MCF 10A (cell line): ENCODE data around the gene BAHCC1. TPM values are rescaled to one million over a fixed set of nuclear protein-coding genes. Genes with fewer than 3 reads are reported as not detected.

Source experiments
- BruUV-seq: library from RNA; stranded (reverse); fragments of 400-500 nt; replicated peaks from 2 replicates; lab custom pipeline; 2021; lab: Mats Ljungman, UMichigan
- CTCF ChIA-PET: fragments of 300-600 bp; sonication (Branson Sonifier 250); formaldehyde crosslinking; extraction: SDS; loops from one replicate; lab custom pipeline; 2021; ENCODE audit warnings: antibody characterized with exemption, inconsistent platforms; lab: Yijun Ruan, JAX
- POLR2A ChIA-PET: fragments of 300-600, 350-650 bp; sonication (Branson Sonifier 250); formaldehyde crosslinking; extraction: SDS; loops from one replicate; lab custom pipeline; 2020; ENCODE audit warnings: antibody characterized with exemption, inconsistent platforms; lab: Yijun Ruan, JAX
- DNase-seq: peaks from one replicate; pipeline ENCODE4 v3.0.0-alpha.2; 2018; ENCODE audit not compliant: unreplicated experiment
- H3K27ac Mint-ChIP-seq: one replicate; pipeline ENCODE4 v1.8.0; 2022; ENCODE audit warnings: mild to moderate bottlenecking, low read depth, mixed read lengths; ENCODE audit not compliant: unreplicated experiment
- H3K27me3 Mint-ChIP-seq: one replicate; pipeline ENCODE4 v1.8.0; 2022; ENCODE audit warnings: mixed read lengths; ENCODE audit not compliant: insufficient read depth, unreplicated experiment
- H3K36me3 Mint-ChIP-seq: one replicate; pipeline ENCODE4 v1.8.0; 2022; ENCODE audit warnings: mild to moderate bottlenecking, moderate library complexity, mixed read lengths; ENCODE audit not compliant: insufficient read depth, unreplicated experiment
- H3K4me1 Mint-ChIP-seq: one replicate; pipeline ENCODE4 v1.8.0; 2022; ENCODE audit warnings: mixed read lengths; ENCODE audit not compliant: insufficient read depth, unreplicated experiment
- H3K4me3 Mint-ChIP-seq: one replicate; pipeline ENCODE4 v1.8.0; 2022; ENCODE audit warnings: mild to moderate bottlenecking, moderate library complexity, mixed read lengths; ENCODE audit not compliant: unreplicated experiment
- H3K9me3 Mint-ChIP-seq: one replicate; pipeline ENCODE4 v1.8.0; 2022; ENCODE audit warnings: mixed read lengths; ENCODE audit not compliant: unreplicated experiment
- CTCF ChIP-seq: fragments of 200-600 bp; IDR thresholded peaks from one replicate; pipeline ENCODE4 v1.8.0; 2022; ENCODE audit warnings: antibody characterized with exemption, mild to moderate bottlenecking; ENCODE audit not compliant: unreplicated experiment
- intact Hi-C: fragments of 100-400 bp; cut with micrococcal nuclease; formaldehyde crosslinking; loops from 2 replicates; pipeline ENCODE4 v1.14.1; 2022
- total RNA-seq: library from RNA; stranded (reverse); gene quantifications from 2 replicates; pipeline ENCODE4 v1.2.3, GENCODE V29; 2022

Gene BAHCC1
- total RNA-seq, 1 experiment from 2014 or later = 7.4 TPM

GRCh38 chr17:81480140-81481072, 85.1 kb downstream of the BAHCC1 start:
- TF ChIP-seq CTCF = no peak

GRCh38 chr17:81481073-81481799, 86.0 kb downstream of the BAHCC1 start:
- ChIA-PET POLR2A (no interaction called here), CTCF (interaction anchor here (0.7 kb wide), 1 partner anchor 113 kb away, joined by 3 read pairs; no protein-coding TSS in a partner anchor)
- BruUV-seq = no TSS peak
- no peaks in the 10 kb centered on the region for H3K9me3 Mint-ChIP-seq
- H3K4me1 Mint-ChIP-seq = no peaks in the 10 kb centered on the region
- no peak for DNase-seq
- intact Hi-C loops = no loop called here
- no peak for TF ChIP-seq CTCF
- H3K27me3 Mint-ChIP-seq = no peaks in the 10 kb centered on the region
- H3K27ac Mint-ChIP-seq = no peak overlapping the region
- H3K4me3 Mint-ChIP-seq = no peak overlapping the region
- H3K36me3 Mint-ChIP-seq = peaks cover 6% of the 10 kb centered on the region

More at GRCh38 chr17:81480140-81481072, 85.1 kb downstream of the BAHCC1 start:
- intact Hi-C loops = no loop called here
- H3K27ac Mint-ChIP-seq = no peak overlapping the region
- no TSS peak for BruUV-seq
- no peaks in the 10 kb centered on the region for H3K4me1 Mint-ChIP-seq
- DNase-seq = peak; percentile 78
- H3K36me3 Mint-ChIP-seq = peaks cover 6% of the 10 kb centered on the region
- ChIA-PET CTCF (no interaction called here), POLR2A (no interaction called here)
- no peaks in the 10 kb centered on the region for H3K9me3 Mint-ChIP-seq
- no peak overlapping the region for H3K4me3 Mint-ChIP-seq
- H3K27me3 Mint-ChIP-seq = no peaks in the 10 kb centered on the region

- ChIA-PET POLR2A (no interaction called here), CTCF (interaction anchor here (0.7 kb wide), 1 partner anchor 114 kb away, joined by 3 read pairs; no protein-coding TSS in a partner anchor)
- no peaks in the 10 kb centered on the region for H3K4me1 Mint-ChIP-seq
- no peak for DNase-seq
- H3K27me3 Mint-ChIP-seq = no peaks in the 10 kb centered on the region
- no peaks in the 10 kb centered on the region for H3K9me3 Mint-ChIP-seq
- intact Hi-C loops = loop anchor here (2.0 kb wide), 1 partner anchor 339 kb away; no protein-coding TSS in a partner anchor
- no peak overlapping the region for H3K4me3 Mint-ChIP-seq
- no peak overlapping the region for H3K27ac Mint-ChIP-seq
- TF ChIP-seq CTCF = no peak
- peaks cover 6% of the 10 kb centered on the region for H3K36me3 Mint-ChIP-seq
- BruUV-seq = no TSS peak
Observed at GRCh38 chr17:81481815-81482505, 86.7 kb downstream of the BAHCC1 start.
